HG03280 (cell line): ENCODE data around the gene OGDH.
"Not testable (repeated sequence)": the region's sequence is repeated elsewhere in the genome, so short reads cannot be mapped to it uniquely, and the experiment has no call there.

Source experiments
- ATAC-seq: cut with Tn5 transposase; IDR thresholded peaks from one replicate; pipeline ENCODE4 v1.9.1; 2021; ENCODE audit warnings: mild to moderate bottlenecking, moderate library complexity; ENCODE audit not compliant: unreplicated experiment

OGDH gene

GRCh38 chr7:44580945-44581878, 25.2 kb upstream of the OGDH start:
- ATAC-seq: peak; percentile 26

DNA sequence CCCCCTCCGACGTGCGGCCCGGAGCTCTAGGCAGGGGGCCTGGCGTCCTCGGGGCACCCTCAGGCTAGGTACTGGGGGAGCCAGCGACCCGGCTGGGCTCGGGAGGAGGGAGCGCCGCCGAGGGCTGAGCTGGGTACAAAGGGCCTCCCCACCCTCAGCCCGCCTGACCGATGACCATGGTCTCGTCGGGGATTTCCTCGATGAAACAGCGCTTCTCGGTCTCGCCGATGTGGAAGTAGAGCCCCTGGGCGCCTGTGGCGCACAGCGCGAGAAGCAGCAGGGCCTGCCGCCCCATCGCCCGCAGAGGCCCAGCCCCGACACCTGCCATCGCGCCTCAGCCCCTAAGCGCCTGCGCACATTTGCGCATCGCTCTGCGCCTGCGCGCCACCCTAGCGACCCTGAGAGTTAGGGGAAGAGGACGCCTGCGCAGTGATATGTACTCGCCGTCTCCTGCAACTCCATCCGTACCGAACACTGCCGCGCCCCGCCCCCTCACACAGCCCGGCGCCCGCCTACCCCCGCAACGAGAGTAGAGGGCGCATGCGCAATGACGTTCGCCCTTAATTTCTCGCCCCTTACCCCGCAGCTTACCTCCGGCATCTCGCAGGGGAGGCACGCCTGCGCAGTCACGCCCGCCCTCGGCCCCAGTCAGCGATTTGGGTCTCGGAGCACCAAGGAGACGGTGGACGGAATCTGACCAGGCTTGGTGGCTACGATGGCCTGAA, 24.4 kb upstream of the OGDH start, which contains the start of gene TMED4:
Gene TMED4, minus strand, starts transcription at position 353 of the 725 bp plus-strand sequence. Its CDS starts 25 bp downstream, at position 328.
- peak; percentile 85 for ATAC-seq

- no peak for ATAC-seq
Observed at GRCh38 chr7:44583146-44583865, 23.1 kb upstream of the OGDH start.

DNA sequence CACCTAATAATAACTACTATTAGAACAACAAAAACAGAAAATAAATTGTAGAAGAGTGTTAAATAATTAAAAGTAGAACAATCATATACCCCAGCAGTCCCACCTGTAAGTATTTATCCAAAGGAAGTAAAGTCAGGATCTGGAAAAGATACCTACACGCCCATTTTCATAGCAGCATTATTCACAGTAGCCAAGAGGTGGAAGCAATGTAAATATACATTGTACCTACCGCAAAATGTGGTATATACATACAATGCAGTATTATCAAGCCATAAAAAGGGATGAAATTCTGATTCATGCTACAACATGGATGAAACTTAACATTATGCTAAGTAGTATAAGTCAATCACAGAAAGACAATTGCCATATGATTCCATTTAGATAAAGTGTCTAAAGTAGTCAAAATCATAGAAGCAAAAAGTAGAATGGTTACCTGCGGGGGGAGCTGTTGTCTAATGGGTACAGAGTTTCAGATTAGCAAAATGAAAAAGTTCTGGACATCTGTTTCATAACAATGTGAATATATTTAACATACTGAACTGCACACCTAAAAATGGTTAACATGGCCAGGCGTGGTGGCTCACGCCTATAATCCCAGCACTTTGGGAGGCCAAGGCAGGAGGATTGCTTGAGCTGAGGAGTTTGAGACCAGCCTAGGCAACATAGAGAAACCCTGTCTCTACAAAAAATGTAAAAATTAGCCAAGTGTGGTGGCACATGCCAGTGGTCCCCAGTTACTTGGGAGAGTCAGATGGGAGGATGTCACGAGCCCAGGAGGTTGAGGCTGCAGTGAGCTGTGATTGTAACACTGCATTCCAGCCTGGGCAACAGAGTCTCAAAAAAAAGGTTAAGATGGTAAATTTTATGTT, 18.4 kb upstream of the OGDH start:
- ATAC-seq: peak; percentile 54

DNA sequence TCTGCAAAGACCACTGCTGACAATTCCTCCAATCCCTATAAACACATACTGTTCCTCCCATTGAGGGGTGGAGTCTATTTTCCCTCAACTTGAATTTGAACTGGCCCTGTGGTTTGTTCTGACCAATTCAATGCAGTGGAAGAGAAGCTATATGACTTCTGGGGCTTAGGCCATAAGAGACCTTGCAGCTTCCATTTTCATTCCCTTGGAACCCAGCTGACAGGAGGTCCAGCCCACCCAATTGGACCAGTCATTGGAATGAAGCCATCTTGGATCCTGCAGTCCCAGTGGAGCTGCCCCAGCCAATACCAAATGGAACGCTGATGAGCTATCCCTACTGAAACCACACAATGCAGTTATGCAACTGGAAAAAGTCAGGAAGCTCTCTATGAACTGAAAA, 15.5 kb upstream of the OGDH start:
- ATAC-seq: no peak

- ATAC-seq: no peak
Observed at GRCh38 chr7:44595934-44596635, 10.3 kb upstream of the OGDH start.

DNA sequence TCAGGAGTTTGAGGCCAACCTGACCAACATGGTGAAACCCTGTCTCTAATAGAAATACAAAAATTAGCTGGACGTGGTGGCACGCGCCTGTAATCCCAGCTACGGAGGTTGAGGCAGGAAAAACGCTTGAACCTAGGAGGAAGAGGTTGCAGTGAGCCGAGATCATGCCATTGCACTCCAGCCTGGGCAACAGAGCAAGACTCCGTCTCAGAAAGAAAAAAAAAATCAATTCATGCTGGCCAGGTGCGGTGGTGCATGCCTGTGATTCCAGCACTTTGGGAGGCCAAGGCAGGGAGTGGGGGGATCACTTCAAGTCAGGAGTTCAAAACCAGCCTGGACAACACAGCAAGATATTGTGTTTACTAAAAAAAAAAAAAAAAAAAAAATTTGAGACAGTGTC, 9.2 kb upstream of the OGDH start:
- not testable (repeated sequence) for ATAC-seq

- no peak for ATAC-seq
Observed at GRCh38 chr7:44599222-44599621, 7.2 kb upstream of the OGDH start.

DNA sequence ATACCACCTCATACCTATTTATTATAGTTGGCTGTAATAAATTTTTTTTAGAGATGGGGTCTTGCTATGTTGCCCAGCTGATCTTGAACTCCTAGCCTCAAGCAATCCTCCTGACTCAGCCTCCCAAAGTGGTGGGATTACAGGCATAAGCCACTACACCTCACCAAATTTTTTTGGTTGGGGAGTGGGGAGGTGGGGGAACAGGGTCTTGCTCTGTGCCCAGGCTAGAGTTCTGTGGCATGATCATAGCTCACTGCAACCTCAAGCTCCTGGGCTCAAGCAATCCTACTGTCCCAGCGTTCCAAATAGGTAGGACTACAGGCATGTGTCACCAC, 3.9 kb upstream of the OGDH start:
- no peak for ATAC-seq

GRCh38 chr7:44603193-44603592, 3.2 kb upstream of the OGDH start:
- ATAC-seq: no peak

- ATAC-seq: no peak
Observed at GRCh38 chr7:44604941-44605340, 1.5 kb upstream of the OGDH start.

- ATAC-seq: no peak
Observed at GRCh38 chr7:44607141-44608068, 978 bp downstream of the OGDH start.

DNA sequence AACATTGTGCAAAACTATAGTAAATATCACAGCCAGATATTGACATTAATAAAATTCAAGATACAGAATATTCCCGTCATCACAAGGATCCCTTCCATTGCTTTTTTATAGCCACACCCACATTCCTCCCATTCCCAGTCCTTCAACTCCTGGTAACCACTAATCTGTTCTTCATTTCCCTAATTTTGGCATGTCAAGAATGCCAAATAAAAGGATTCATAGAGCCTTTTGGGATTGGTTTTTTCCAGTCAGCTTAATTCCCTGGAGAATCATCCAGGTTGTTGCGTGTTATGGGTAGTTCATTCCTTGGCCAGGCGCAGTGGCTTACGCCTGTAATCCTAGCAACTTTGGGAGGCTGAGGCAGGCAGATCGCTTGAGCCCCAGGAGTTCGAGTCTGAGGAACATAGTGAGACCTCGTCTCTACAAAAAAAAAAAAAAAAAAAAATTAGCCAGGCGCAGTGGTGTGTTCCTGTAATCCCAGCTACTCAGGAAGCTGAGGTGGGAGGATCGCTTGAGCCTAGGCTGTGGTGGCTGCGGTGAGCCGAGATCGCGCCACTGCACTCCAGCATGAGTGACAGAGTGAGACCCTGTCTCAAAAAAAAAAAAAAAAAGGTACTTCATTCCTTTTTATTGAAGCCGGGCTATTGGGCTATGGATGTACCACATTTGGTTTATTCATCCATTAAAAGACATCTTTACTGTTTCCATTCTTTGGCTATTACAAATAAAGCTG, 2.7 kb downstream of the OGDH start:
- no peak for ATAC-seq

DNA sequence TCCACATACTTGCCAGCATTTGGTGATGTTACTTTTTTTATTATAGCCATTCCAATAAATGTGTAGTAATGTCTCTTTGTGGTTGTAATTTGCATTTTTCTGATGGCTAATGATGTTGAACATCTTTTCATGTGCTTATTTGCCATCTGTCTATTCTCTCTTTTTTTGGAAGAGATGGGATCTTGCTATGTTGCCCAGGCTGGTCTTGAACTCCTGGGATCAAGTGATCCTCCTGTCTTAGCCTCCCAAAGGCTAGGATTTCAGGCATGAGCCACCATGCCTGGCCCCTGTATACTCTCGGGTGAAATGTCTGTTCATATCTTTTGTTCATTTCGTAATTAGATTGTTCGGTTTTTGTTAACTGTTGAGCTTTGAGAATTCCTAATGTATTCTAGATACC, 3.4 kb downstream of the OGDH start:
- no peak for ATAC-seq

- ATAC-seq: no peak
Observed at GRCh38 chr7:44615149-44615611, 8.8 kb downstream of the OGDH start.

- no peak for ATAC-seq
Observed at GRCh38 chr7:44615793-44616192, 9.4 kb downstream of the OGDH start.

GRCh38 chr7:44616545-44616944, 10.1 kb downstream of the OGDH start:
- ATAC-seq: no peak
